HepG2 (cell line): ENCODE results near the gene SOX12. TPM values are rescaled to one million over a fixed set of nuclear protein-coding genes. Genes with fewer than 3 reads are reported as not detected.

ENCODE experiments used
- CBX1 ChIP-seq: IDR thresholded peaks from one replicate; pipeline ENCODE4 v1.6.1; 2016; ENCODE audit warnings: antibody characterized with exemption, low read depth
- CCDC6 ChIP-seq: sonication (generic); formaldehyde crosslinking; IDR thresholded peaks from 2 replicates; pipeline ENCODE4 v1.8.1; 2022; ENCODE audit warnings: mild to moderate bottlenecking, missing genetic modification reagents, moderate library complexity
- GTF3A ChIP-seq: sonication (generic); formaldehyde crosslinking; conservative IDR thresholded peaks from 2 replicates; pipeline ENCODE4 v1.4.0; 2020; ENCODE audit warnings: mild to moderate bottlenecking, missing genetic modification reagents
- KDM4B ChIP-seq: sonication (generic); formaldehyde crosslinking; IDR thresholded peaks from 2 replicates; pipeline ENCODE4 v1.4.0; 2020; ENCODE audit warnings: missing genetic modification reagents
- RARG ChIP-seq: sonication (generic); formaldehyde crosslinking; IDR thresholded peaks from 2 replicates; pipeline ENCODE4 v1.4.0; 2020; ENCODE audit warnings: low read depth, mild to moderate bottlenecking, missing genetic modification reagents
- SKI ChIP-seq: fragments of 450-650 bp; IDR thresholded peaks from one replicate; pipeline ENCODE4 v1.6.1; 2018; ENCODE audit warnings: mild to moderate bottlenecking; ENCODE audit not compliant: partially characterized antibody
- TMF1 ChIP-seq: sonication (generic); formaldehyde crosslinking; IDR thresholded peaks from 2 replicates; pipeline ENCODE4 v1.8.1; 2022; ENCODE audit warnings: low read depth, missing genetic modification reagents
- ZNF501 ChIP-seq: sonication (generic); formaldehyde crosslinking; IDR thresholded peaks from 2 replicates; pipeline ENCODE4 v1.5.1; 2020; ENCODE audit warnings: mild to moderate bottlenecking, moderate library complexity, missing genetic modification reagents
- ZNF766 ChIP-seq: sonication (generic); formaldehyde crosslinking; IDR thresholded peaks from 2 replicates; pipeline ENCODE4 v1.5.0; 2020; ENCODE audit warnings: missing genetic modification reagents, borderline replicate concordance
- ZNF768 ChIP-seq: sonication (generic); formaldehyde crosslinking; IDR thresholded peaks from 2 replicates; pipeline ENCODE4 v1.4.0; 2020; ENCODE audit warnings: missing genetic modification reagents
- polyA plus RNA-seq, 8 experiments: library from polyadenylated mRNA; depleted of rRNA in 3 of 8; stranded (reverse) in 7 of 8; unstranded in 1 of 8; fragments of >200 nt; fragmentation: Illumina TruSeq in 4 of 8; extraction: Trizol in 4 of 8; gene quantifications; 2 replicates each; pipeline versions ENCODE4 v1.2.1 to v1.2.3, GENCODE V29; 2011 to 2016; ENCODE audit warnings: low read depth in 4 of 8, missing spikeins in 1 of 8, mixed read lengths in 1 of 8; ENCODE audit not compliant: insufficient read depth in 1 of 8
- total RNA-seq, 5 experiments: library from RNA; depleted of rRNA; stranded (reverse); fragments of >200 nt; fragmentation: Illumina TruSeq; extraction: Trizol; gene quantifications; 2 replicates each; pipeline ENCODE4 v1.2.3, GENCODE V29; 2016; ENCODE audit warnings: low read depth in 1 of 5
- TF ChIP-seq, protein P1 (sequence below): sonication (generic); formaldehyde crosslinking; IDR thresholded peaks from 2 replicates; pipeline ENCODE4 v1.9.0; 2022; ENCODE audit warnings: missing genetic modification reagents, mild to moderate bottlenecking, borderline replicate concordance
- TF ChIP-seq, protein P2 (sequence below): sonication (generic); formaldehyde crosslinking; IDR thresholded peaks from 2 replicates; pipeline ENCODE4 v1.4.0; 2020; ENCODE audit warnings: missing genetic modification reagents, low read depth, mild to moderate bottlenecking, borderline replicate concordance
- TF ChIP-seq, protein P3 (sequence below): sonication (generic); formaldehyde crosslinking; IDR thresholded peaks from 2 replicates; pipeline ENCODE4 v1.4.0; 2020; ENCODE audit warnings: missing genetic modification reagents, mild to moderate bottlenecking, borderline replicate concordance
- TF ChIP-seq, protein P4 (sequence below): sonication (generic); formaldehyde crosslinking; IDR thresholded peaks from 2 replicates; pipeline ENCODE4 v1.4.0; 2020; ENCODE audit warnings: missing genetic modification reagents
- TF ChIP-seq, protein P5 (sequence below): sonication (generic); formaldehyde crosslinking; IDR thresholded peaks from 2 replicates; pipeline ENCODE4 v1.5.1; 2020; ENCODE audit warnings: mild to moderate bottlenecking, missing genetic modification reagents

Gene SOX12
- total and polyA plus RNA-seq, 2 of the 13 experiments (the other 11 are each of a cell fraction or from before 2014, with no cell fraction given), result 10.0 to 18.7 TPM

DNA sequence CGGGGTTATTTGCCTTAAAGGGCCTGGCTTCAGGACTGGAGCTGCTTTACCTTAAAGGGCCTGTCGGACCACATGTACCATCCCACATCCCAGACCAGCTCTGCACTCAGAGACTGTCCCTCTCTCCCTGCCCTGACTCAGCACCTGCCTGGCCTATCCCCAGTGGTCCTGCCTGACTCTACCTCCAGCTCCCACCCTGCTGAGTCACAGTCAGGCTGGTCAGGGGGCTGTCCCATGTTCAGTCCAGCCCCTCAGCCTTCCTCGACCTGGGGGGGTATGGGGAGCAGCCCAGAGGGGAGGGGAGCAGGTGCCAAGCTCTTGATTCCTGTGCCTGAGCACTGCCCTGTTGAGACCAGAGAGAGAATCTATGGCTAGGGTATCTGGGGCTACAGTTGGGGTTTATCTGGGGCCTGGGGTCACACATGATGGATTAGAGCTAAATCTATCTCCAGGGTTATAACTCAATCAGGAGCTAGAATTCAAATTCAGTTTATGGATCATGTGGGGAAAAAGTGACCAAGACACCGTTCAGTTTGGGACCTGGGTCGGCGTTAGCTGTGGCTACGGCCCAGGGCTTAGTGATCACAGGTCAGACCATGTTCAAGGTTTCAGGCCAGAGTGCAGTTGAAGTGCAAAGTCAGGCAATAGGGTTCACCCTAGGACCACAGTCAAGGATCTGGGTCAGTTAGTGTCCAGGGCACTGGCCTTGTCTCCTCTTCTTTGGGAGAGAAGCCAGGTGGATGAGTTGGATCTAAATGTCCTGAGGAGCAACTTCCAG is 45.8 kb downstream of the SOX12 start (continued):
- TF ChIP-seq CBX1 (no peak), ZNF501 (CRISPR knock-in tag) (no peak; the same call in none of the 2 replicates), ZNF768 (CRISPR knock-in tag) (peak; percentile 81), GTF3A (no peak), RARG (CRISPR knock-in tag) (no peak; the same call in 1 of the 2 replicates), SKI (peak; percentile 98), KDM4B (CRISPR knock-in tag) (no peak), CCDC6 (CRISPR knock-in tag) (peak; percentile 64; the same call in 1 of the 2 replicates), ZNF766 (CRISPR knock-in tag) (peak; percentile 16; the same call in 1 of the 2 replicates), TMF1 (peak; percentile 69)
- TF ChIP-seq, protein P1, sequence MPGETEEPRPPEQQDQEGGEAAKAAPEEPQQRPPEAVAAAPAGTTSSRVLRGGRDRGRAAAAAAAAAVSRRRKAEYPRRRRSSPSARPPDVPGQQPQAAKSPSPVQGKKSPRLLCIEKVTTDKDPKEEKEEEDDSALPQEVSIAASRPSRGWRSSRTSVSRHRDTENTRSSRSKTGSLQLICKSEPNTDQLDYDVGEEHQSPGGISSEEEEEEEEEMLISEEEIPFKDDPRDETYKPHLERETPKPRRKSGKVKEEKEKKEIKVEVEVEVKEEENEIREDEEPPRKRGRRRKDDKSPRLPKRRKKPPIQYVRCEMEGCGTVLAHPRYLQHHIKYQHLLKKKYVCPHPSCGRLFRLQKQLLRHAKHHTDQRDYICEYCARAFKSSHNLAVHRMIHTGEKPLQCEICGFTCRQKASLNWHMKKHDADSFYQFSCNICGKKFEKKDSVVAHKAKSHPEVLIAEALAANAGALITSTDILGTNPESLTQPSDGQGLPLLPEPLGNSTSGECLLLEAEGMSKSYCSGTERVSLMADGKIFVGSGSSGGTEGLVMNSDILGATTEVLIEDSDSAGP, result peak; percentile 75; the same call in 1 of the 2 replicates
- TF ChIP-seq, protein P2, sequence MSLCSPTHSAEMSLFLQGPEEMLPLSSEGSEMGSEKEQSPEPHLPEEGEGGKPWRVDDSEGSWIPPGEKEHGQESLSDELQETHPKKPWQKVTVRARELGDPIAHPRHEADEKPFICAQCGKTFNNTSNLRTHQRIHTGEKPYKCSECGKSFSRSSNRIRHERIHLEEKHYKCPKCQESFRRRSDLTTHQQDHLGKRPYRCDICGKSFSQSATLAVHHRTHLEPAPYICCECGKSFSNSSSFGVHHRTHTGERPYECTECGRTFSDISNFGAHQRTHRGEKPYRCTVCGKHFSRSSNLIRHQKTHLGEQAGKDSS (CRISPR knock-in tag), result peak; percentile 47
- TF ChIP-seq, protein P3, sequence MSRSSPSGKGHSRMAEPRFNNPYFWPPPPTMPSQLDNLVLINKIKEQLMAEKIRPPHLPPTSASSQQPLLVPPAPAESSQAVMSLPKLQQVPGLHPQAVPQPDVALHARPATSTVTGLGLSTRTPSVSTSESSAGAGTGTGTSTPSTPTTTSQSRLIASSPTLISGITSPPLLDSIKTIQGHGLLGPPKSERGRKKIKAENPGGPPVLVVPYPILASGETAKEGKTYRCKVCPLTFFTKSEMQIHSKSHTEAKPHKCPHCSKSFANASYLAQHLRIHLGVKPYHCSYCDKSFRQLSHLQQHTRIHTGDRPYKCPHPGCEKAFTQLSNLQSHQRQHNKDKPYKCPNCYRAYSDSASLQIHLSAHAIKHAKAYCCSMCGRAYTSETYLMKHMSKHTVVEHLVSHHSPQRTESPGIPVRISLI (CRISPR knock-in tag), result no peak
- TF ChIP-seq, protein P4, sequence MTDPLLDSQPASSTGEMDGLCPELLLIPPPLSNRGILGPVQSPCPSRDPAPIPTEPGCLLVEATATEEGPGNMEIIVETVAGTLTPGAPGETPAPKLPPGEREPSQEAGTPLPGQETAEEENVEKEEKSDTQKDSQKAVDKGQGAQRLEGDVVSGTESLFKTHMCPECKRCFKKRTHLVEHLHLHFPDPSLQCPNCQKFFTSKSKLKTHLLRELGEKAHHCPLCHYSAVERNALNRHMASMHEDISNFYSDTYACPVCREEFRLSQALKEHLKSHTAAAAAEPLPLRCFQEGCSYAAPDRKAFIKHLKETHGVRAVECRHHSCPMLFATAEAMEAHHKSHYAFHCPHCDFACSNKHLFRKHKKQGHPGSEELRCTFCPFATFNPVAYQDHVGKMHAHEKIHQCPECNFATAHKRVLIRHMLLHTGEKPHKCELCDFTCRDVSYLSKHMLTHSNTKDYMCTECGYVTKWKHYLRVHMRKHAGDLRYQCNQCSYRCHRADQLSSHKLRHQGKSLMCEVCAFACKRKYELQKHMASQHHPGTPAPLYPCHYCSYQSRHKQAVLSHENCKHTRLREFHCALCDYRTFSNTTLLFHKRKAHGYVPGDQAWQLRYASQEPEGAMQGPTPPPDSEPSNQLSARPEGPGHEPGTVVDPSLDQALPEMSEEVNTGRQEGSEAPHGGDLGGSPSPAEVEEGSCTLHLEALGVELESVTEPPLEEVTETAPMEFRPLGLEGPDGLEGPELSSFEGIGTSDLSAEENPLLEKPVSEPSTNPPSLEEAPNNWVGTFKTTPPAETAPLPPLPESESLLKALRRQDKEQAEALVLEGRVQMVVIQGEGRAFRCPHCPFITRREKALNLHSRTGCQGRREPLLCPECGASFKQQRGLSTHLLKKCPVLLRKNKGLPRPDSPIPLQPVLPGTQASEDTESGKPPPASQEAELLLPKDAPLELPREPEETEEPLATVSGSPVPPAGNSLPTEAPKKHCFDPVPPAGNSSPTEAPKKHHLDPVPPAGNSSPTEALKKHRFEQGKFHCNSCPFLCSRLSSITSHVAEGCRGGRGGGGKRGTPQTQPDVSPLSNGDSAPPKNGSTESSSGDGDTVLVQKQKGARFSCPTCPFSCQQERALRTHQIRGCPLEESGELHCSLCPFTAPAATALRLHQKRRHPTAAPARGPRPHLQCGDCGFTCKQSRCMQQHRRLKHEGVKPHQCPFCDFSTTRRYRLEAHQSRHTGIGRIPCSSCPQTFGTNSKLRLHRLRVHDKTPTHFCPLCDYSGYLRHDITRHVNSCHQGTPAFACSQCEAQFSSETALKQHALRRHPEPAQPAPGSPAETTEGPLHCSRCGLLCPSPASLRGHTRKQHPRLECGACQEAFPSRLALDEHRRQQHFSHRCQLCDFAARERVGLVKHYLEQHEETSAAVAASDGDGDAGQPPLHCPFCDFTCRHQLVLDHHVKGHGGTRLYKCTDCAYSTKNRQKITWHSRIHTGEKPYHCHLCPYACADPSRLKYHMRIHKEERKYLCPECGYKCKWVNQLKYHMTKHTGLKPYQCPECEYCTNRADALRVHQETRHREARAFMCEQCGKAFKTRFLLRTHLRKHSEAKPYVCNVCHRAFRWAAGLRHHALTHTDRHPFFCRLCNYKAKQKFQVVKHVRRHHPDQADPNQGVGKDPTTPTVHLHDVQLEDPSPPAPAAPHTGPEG (CRISPR knock-in tag), result peak; percentile 55; the same call in 1 of the 2 replicates
- TF ChIP-seq, protein P5, sequence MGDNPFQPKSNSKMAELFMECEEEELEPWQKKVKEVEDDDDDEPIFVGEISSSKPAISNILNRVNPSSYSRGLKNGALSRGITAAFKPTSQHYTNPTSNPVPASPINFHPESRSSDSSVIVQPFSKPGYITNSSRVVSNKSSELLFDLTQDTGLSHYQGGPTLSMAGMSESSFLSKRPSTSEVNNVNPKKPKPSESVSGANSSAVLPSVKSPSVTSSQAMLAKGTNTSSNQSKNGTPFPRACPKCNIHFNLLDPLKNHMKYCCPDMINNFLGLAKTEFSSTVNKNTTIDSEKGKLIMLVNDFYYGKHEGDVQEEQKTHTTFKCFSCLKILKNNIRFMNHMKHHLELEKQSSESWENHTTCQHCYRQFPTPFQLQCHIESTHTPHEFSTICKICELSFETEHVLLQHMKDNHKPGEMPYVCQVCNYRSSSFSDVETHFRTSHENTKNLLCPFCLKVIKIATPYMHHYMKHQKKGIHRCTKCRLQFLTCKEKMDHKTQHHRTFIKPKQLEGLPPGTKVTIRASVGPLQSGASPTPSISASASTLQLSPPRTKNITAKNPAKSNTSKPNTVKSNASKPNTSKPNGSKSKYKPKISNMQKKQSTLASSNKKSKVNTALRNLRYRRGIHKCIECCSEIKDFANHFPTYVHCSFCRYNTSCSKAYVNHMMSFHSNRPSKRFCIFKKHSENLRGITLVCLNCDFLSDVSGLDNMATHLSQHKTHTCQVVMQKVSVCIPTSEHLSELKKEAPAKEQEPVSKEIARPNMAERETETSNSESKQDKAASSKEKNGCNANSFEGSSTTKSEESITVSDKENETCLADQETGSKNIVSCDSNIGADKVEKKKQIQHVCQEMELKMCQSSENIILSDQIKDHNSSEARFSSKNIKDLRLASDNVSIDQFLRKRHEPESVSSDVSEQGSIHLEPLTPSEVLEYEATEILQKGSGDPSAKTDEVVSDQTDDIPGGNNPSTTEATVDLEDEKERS (CRISPR knock-in tag), result no peak
